ENCODE measurements around the gene TNNC1.
A peak's percentile ranks its signal among the peaks of the same experiment; 100 is the strongest.

The TNNC1 gene

GRCh38 chr3:52432691-52433141 lies 21.1 kb downstream of the TNNC1 start:
- TF ChIP-seq, protein P1, sequence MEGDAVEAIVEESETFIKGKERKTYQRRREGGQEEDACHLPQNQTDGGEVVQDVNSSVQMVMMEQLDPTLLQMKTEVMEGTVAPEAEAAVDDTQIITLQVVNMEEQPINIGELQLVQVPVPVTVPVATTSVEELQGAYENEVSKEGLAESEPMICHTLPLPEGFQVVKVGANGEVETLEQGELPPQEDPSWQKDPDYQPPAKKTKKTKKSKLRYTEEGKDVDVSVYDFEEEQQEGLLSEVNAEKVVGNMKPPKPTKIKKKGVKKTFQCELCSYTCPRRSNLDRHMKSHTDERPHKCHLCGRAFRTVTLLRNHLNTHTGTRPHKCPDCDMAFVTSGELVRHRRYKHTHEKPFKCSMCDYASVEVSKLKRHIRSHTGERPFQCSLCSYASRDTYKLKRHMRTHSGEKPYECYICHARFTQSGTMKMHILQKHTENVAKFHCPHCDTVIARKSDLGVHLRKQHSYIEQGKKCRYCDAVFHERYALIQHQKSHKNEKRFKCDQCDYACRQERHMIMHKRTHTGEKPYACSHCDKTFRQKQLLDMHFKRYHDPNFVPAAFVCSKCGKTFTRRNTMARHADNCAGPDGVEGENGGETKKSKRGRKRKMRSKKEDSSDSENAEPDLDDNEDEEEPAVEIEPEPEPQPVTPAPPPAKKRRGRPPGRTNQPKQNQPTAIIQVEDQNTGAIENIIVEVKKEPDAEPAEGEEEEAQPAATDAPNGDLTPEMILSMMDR (IDR thresholded peaks at IDR 0.05; ENCODE audit: low read length, missing control alignments), result no peak
- DNase-seq (ENCODE audit: low read depth), result no peak
- H3K4me3 ChIP-seq (replicated peaks; ENCODE audit: low read depth, low read length), result no peak overlapping the region

DNA sequence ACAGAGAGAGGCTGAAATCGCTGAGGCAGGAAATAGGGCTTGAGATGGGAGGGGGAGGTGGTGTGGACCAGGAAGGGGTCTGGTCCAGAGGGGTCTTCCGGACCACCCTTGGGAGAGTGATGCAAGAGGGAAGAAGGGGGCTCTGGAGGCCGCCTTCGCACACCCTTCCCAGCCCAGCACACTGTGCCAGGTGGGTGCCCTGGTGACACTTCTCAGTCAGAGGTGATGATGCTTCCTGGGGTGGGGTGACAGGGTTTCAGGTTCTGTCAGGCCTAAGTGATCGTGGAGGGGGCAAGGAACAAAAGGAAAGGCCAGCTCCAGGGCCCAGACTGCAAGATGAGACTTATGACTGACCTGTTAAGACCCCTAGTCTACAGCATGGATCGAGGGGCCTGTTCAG lies 21.6 kb downstream of the TNNC1 start:
- TF ChIP-seq, protein P1 (IDR thresholded peaks at IDR 0.05; ENCODE audit: low read length, missing control alignments), result no peak
- DNase-seq (ENCODE audit: low read depth), result no peak
- H3K4me3 ChIP-seq (replicated peaks; ENCODE audit: low read depth, low read length), result no peak overlapping the region

DNA sequence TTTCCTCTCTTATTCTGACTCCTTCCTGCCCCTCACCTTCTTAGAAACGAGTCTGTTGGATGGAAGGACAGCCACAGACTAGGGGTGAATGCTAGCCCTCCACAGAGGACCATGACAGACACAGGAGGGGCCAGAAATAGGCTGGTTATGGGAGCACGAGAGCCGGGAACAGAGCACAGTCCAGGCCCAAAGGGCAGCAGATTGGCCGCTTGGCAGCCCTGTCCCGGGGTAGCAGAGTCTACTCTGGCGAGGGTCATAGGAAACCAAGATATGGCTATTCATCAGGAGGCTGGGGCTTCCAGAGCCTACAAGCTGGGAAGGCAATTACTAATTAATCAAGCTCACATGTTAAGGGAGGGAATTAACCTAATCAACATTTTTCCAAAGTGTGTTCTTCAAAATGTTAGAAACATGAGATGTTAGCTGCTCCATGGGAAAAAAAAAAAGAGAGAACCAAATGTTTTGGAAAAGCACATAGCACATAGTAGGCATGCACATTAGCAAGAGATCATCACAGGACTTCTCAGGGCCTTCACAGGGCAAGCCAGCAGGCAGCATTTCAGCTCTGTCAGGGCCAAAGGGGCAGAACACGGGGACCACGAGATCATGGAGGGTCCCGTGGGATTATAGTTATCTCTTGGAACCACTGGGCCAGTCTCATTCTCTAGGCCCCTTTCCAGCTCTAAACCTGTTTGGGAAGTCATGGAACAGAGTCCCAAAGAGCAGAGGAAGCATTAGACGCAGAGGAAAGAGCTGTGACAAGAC lies 22.2 kb downstream of the TNNC1 start:
- no peak for DNase-seq (ENCODE audit: low read depth)
- no peak overlapping the region for H3K4me3 ChIP-seq (replicated peaks; ENCODE audit: low read depth, low read length)
- TF ChIP-seq, protein P1 (IDR thresholded peaks at IDR 0.05; ENCODE audit: low read length, missing control alignments), result no peak

- H3K4me3 ChIP-seq (replicated peaks; ENCODE audit: low read depth, low read length), result no peak overlapping the region
- no peak for DNase-seq (ENCODE audit: low read depth)
- TF ChIP-seq, protein P1 (IDR thresholded peaks at IDR 0.05; ENCODE audit: low read length, missing control alignments), result no peak
These were observed 23.4 kb downstream of the TNNC1 start for GRCh38 chr3:52430416-52430810.

- peak; percentile 32 for DNase-seq (ENCODE audit: low read depth)
- TF ChIP-seq, protein P1 (IDR thresholded peaks at IDR 0.05; ENCODE audit: low read length, missing control alignments), result no peak
- no peak overlapping the region for H3K4me3 ChIP-seq (replicated peaks; ENCODE audit: low read depth, low read length)
These were observed 23.9 kb downstream of the TNNC1 start for GRCh38 chr3:52429779-52430415.

DNA sequence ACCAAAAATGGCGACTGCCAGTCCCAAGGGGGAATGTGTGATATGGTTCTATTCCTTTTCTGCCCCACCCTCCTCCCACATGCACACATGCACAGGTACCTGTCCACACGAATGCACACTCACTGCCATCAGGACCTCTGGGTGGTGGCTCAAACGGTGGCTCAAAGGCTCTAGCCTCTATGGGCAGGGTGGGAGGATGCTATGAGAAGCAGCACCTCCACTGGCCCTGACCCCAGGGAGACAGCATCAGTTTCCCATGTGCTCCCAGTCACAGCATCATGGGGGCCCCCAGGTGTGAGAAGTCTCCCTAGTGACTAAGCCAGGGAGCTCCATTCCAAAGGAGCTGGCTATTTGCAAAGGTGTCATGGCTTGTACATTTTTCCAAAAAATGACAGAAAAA lies 24.8 kb downstream of the TNNC1 start:
- no peak for DNase-seq (ENCODE audit: low read depth)
- H3K4me3 ChIP-seq (replicated peaks; ENCODE audit: low read depth, low read length), result no peak overlapping the region
- TF ChIP-seq, protein P1 (IDR thresholded peaks at IDR 0.05; ENCODE audit: low read length, missing control alignments), result no peak
